Neural progenitor cell (in vitro differentiated cells): ENCODE measurements around the gene SLC2A9. TPM values are rescaled to one million over a fixed set of nuclear protein-coding genes. Genes with fewer than 3 reads are reported as not detected.

ENCODE experiments used
- DNase-seq: peaks from one replicate; pipeline ENCODE4 v3.0.0-alpha.2; 2016; ENCODE audit warnings: low spot score
- H2AFZ ChIP-seq: fragments of 200-600 bp; sonication (generic); replicated peaks from 2 replicates; pipeline ENCODE4 v1.6.1; 2016; ENCODE audit warnings: antibody characterized with exemption
- H3F3A ChIP-seq: fragments of 200-600 bp; sonication (generic); 2 replicates; pipeline ENCODE4 v1.6.1; 2016; ENCODE audit warnings: antibody characterized with exemption, low read depth
- H3K27ac ChIP-seq: fragments of 200-600 bp; sonication (generic); 2 replicates; pipeline ENCODE4 v1.5.1; 2016; ENCODE audit warnings: mild to moderate bottlenecking
- H3K27me3 ChIP-seq: fragments of 200-600 bp; sonication (generic); 2 replicates; pipeline ENCODE4 v1.6.1; 2016; ENCODE audit warnings: mild to moderate bottlenecking, moderate library complexity
- H3K36me3 ChIP-seq: fragments of 200-600 bp; sonication (generic); 2 replicates; pipeline ENCODE4 v1.5.1; 2016
- H3K4me1 ChIP-seq: fragments of 200-600 bp; sonication (generic); 2 replicates; pipeline ENCODE4 v1.6.1; 2016; ENCODE audit warnings: mixed run types
- H3K4me2 ChIP-seq: fragments of 200-600 bp; sonication (generic); 2 replicates; pipeline ENCODE4 v1.6.1; 2016
- H3K4me3 ChIP-seq: fragments of 200-600 bp; sonication (generic); 2 replicates; pipeline ENCODE4 v1.5.1; 2016
- H3K79me2 ChIP-seq: fragments of 200-600 bp; sonication (generic); 2 replicates; pipeline ENCODE4 v1.6.1; 2016; ENCODE audit warnings: low read depth
- H3K9ac ChIP-seq: fragments of 200-600 bp; sonication (generic); 2 replicates; pipeline ENCODE4 v1.6.1; 2016
- H3K9me3 ChIP-seq: fragments of 200-600 bp; sonication (generic); 2 replicates; pipeline ENCODE4 v1.5.1; 2016; ENCODE audit warnings: low read depth
- H4K20me1 ChIP-seq: fragments of 200-600 bp; sonication (generic); 2 replicates; pipeline ENCODE4 v1.6.1; 2016; ENCODE audit warnings: low read depth
- H3K27ac Mint-ChIP-seq: 3 replicates; pipeline ENCODE4 v1.8.0; 2021; ENCODE audit warnings: mixed read lengths
- H3K27me3 Mint-ChIP-seq: 2 replicates; pipeline ENCODE4 v1.8.0; 2022; ENCODE audit warnings: low read depth, mild to moderate bottlenecking, inconsistent platforms, moderate library complexity, mixed read lengths; ENCODE audit not compliant: insufficient read depth
- H3K36me3 Mint-ChIP-seq: 3 replicates; pipeline ENCODE4 v1.8.0; 2021; ENCODE audit warnings: mixed read lengths
- H3K4me1 Mint-ChIP-seq: 3 replicates; pipeline ENCODE4 v1.8.0; 2021; ENCODE audit warnings: mixed read lengths
- H3K4me3 Mint-ChIP-seq: 3 replicates; pipeline ENCODE4 v1.8.0; 2021; ENCODE audit warnings: mild to moderate bottlenecking, moderate library complexity, mixed read lengths
- H3K9me3 Mint-ChIP-seq: 3 replicates; pipeline ENCODE4 v1.8.0; 2020; ENCODE audit warnings: mixed read lengths
- CTCF ChIP-seq: fragments of 200-600 bp; sonication (generic); IDR thresholded peaks from 2 replicates; pipeline ENCODE4 v1.5.1; 2017; ENCODE audit warnings: antibody characterized with exemption, mild to moderate bottlenecking
- EZH2 ChIP-seq: fragments of 200-600 bp; sonication (generic); IDR thresholded peaks from 2 replicates; pipeline ENCODE4 v1.6.1; 2017; ENCODE audit warnings: antibody characterized with exemption, mild to moderate bottlenecking, moderate library complexity
- EZH2phosphoT487 ChIP-seq: fragments of 200-600 bp; sonication (generic); IDR thresholded peaks from 2 replicates; pipeline ENCODE4 v1.6.1; 2017; ENCODE audit warnings: antibody characterized with exemption
- total RNA-seq: library from RNA; depleted of rRNA; stranded (reverse); fragments of >200 nt; gene quantifications from 2 replicates; pipeline ENCODE4 v1.2.3, GENCODE V29; 2015; ENCODE audit warnings: low replicate concordance

Gene SLC2A9
- total RNA-seq, 1 donor from 2014 or later: not detected

GRCh38 chr4:9916937-9917336 is 104.4 kb downstream of the SLC2A9 start:
- H3K9me3 ChIP-seq: no peaks in the 10 kb centered on the region
- Mint-ChIP-seq H3K27ac (no peak overlapping the region), H3K9me3 (no peaks in the 10 kb centered on the region), H3K4me3 (no peak overlapping the region), H3K4me1 (peaks cover 14% of the 10 kb centered on the region), H3K27me3 (peaks cover 10% of the 10 kb centered on the region), H3K36me3 (no peaks in the 10 kb centered on the region)
- H4K20me1 ChIP-seq: no peaks in the 10 kb centered on the region
- H3K36me3 ChIP-seq: no peaks in the 10 kb centered on the region
- no peak overlapping the region for H3K4me3 ChIP-seq
- TF ChIP-seq CTCF (no peak), EZH2phosphoT487 (no peak), EZH2 (no peak)
- no peak overlapping the region for H3K4me2 ChIP-seq
- peaks cover 12% of the 10 kb centered on the region for H3K4me1 ChIP-seq
- no peaks in the 10 kb centered on the region for H3K27me3 ChIP-seq
- peaks cover 5% of the 10 kb centered on the region for H3F3A ChIP-seq
- no peak overlapping the region for H3K9ac ChIP-seq
- no peaks in the 10 kb centered on the region for H3K79me2 ChIP-seq
- H2AFZ ChIP-seq: no peak overlapping the region
- no peak overlapping the region for H3K27ac ChIP-seq
- DNase-seq: no peak

GRCh38 chr4:9916346-9916745 is 105.0 kb downstream of the SLC2A9 start:
- Histone ChIP-seq H4K20me1 (no peaks in the 10 kb centered on the region), H3K4me3 (no peak overlapping the region), H3K27me3 (no peaks in the 10 kb centered on the region), H3F3A (peaks cover 5% of the 10 kb centered on the region), H3K9ac (no peak overlapping the region), H3K79me2 (no peaks in the 10 kb centered on the region), H3K4me1 (peaks cover 10% of the 10 kb centered on the region), H3K4me2 (no peak overlapping the region), H3K27ac (no peak overlapping the region), H3K9me3 (no peaks in the 10 kb centered on the region), H3K36me3 (no peaks in the 10 kb centered on the region), H2AFZ (no peak overlapping the region)
- Mint-ChIP-seq H3K27me3 (peaks cover 10% of the 10 kb centered on the region), H3K4me3 (no peak overlapping the region), H3K27ac (no peak overlapping the region), H3K9me3 (no peaks in the 10 kb centered on the region), H3K4me1 (peaks cover 11% of the 10 kb centered on the region), H3K36me3 (no peaks in the 10 kb centered on the region)
- TF ChIP-seq EZH2phosphoT487: no peak
- TF ChIP-seq CTCF: no peak
- no peak for TF ChIP-seq EZH2
- no peak for DNase-seq

GRCh38 chr4:9913846-9914245 is 107.5 kb downstream of the SLC2A9 start:
- no peak overlapping the region for H3K4me3 ChIP-seq
- Mint-ChIP-seq H3K36me3 (no peaks in the 10 kb centered on the region), H3K4me1 (peaks cover 3% of the 10 kb centered on the region)

More at GRCh38 chr4:9913846-9914245, 107.5 kb downstream of the SLC2A9 start:
- Histone ChIP-seq H3K4me1 (no peaks in the 10 kb centered on the region), H3K36me3 (no peaks in the 10 kb centered on the region), H3K27ac (no peak overlapping the region), H3K4me2 (no peak overlapping the region), H3K27me3 (no peaks in the 10 kb centered on the region), H3K79me2 (no peaks in the 10 kb centered on the region), H4K20me1 (no peaks in the 10 kb centered on the region), H3K9ac (no peak overlapping the region), H3F3A (no peaks in the 10 kb centered on the region), H3K9me3 (no peaks in the 10 kb centered on the region), H2AFZ (no peak overlapping the region)
- TF ChIP-seq EZH2phosphoT487 (no peak), EZH2 (no peak), CTCF (no peak)
- Mint-ChIP-seq H3K27ac (no peak overlapping the region), H3K27me3 (peaks cover 3% of the 10 kb centered on the region), H3K4me3 (no peak overlapping the region), H3K9me3 (peaks cover 1% of the 10 kb centered on the region)
- DNase-seq: no peak
